Brain pericyte (primary cell): ENCODE results near the gene ITSN2.
"Not testable (repeated sequence)": the region's sequence is repeated elsewhere in the genome, so short reads cannot be mapped to it uniquely, and the experiment has no call there.

Experiments
- DNase-seq: peaks from one replicate; pipeline ENCODE4 v3.0.0-alpha.2; 2012; ENCODE audit warnings: low read depth, low spot score

ITSN2 gene

DNA sequence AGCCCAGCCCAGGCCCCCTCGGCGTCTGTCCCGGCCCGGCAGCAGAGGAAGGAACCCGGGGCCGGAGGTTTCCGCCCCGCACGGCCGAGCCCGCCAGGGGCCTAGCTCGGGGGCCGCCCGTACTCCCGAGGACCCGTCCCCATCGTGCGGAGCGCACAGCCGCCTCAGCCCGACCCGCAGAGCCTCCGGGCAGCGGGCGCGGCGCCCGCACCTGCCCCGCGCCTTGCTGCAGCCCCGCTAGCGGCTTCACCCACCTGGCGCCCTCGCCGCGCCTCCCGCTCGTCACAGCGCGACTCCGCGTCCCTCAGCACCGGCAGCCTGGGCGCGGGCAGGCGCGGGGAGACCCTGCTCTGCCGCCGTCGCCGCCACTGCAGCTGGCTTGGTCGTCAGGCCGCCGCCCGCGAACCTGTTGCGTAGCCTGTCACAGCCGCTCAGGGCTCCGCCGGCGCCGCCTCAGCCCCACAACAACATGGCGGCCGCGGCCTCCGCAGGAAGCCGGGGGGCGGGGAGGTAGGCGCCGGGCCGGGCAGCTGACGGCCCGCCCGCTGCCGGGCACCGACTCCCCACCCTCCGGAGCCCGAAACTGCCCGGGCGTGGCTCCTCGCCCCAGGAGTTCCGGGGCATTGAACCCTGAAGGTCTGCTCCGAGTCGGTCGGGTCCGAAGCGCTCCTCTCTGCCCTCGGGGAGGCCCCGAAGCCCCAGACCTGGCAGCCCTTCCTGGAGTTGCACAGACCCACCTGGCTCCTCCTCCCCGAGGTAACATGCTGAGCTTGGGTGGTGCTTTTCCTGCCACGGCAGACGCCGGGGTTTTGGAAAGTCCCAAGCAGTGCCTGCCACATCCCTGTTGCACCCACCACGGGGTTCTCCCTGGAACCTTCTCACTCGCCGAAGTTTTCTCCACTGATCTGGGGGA lies at the start of gene ITSN2:
Gene ITSN2 (minus strand): TSS at position 487 of the 913 bp plus-strand sequence. CDS start 32,454 bp downstream, outside the sequence.
- no peak for DNase-seq

GRCh38 chr2:24409171-24409570 lies 48.8 kb upstream of the ITSN2 start:
- DNase-seq = no peak

- DNase-seq = not testable (repeated sequence)
Observed at GRCh38 chr2:24408704-24409103, 48.4 kb upstream of the ITSN2 start.

- DNase-seq = no peak
Observed at GRCh38 chr2:24404491-24404921, 44.2 kb upstream of the ITSN2 start.

- DNase-seq = no peak
Observed at GRCh38 chr2:24403832-24404212, 43.5 kb upstream of the ITSN2 start.

DNA sequence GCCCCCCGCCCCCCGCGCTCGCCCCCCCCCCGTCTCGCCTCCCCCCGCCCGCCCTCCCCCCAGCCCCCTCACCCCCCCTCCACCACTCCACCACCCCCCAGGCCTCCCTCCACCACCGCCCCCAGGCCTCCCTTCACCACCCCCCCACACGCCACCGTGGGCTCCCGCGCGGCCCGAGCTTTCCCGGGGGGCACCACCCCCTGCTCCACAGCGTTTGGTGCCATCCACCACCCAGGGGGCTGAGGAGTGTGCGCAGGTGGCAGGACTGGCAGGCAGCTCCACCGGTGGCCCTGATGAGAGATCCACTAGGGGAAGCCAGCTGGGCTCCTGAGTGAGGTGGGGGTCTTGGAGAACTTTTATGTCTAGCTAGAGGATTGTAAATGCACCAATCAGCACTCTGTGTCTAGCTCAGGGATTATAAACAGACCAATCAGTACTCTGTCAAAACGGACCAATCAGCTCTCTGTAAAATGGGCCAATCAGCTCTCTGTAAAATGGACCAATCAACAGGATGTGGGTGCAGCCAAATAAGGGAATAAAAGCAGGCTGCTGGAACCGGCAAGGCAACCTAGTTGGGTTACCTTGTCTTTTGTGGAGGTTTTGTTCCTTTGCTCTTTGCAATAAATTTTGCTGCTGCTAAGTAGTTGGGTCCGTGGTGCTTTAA lies 43.0 kb upstream of the ITSN2 start:
- no peak for DNase-seq

DNA sequence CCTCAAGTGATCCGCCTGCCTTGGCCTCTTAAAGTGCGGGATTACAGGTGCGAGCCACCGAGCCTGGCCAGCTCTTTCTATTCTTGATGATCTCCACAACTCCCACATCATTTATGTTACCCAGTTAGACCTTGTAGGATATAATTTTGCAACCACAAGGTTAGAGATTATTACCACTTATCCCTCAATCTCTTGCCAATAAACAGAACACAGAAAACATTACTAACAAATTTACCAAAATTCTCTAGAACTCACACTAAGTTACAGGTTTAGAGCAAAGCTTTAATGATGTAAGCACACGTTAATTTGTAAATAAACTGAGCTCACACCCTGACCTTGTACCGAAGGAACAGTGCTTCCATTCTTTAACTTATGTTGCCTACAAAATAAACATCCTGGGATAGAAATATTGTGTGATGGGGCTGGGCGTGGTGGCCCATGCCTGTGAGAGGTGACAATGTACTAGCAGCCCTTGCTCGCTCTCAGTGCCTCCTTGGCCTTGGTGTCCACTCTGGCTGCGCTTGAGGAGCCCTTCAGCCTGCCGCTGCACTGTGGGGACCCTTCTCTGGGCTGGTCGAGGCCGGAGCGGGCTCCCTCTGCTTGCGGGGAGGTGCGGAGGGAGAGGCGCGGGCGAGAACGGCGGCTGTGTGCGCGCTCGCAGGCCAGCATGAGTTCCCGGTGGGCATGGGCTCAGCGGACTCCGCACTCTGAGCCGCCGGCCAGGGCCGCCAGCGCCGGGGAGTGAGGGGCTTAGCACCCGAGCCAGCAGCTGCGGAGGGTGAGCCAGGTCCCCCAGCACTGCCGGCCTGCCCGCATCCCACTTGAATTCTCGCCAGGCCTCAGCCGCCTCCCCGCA lies 42.1 kb upstream of the ITSN2 start:
- DNase-seq = no peak

DNA sequence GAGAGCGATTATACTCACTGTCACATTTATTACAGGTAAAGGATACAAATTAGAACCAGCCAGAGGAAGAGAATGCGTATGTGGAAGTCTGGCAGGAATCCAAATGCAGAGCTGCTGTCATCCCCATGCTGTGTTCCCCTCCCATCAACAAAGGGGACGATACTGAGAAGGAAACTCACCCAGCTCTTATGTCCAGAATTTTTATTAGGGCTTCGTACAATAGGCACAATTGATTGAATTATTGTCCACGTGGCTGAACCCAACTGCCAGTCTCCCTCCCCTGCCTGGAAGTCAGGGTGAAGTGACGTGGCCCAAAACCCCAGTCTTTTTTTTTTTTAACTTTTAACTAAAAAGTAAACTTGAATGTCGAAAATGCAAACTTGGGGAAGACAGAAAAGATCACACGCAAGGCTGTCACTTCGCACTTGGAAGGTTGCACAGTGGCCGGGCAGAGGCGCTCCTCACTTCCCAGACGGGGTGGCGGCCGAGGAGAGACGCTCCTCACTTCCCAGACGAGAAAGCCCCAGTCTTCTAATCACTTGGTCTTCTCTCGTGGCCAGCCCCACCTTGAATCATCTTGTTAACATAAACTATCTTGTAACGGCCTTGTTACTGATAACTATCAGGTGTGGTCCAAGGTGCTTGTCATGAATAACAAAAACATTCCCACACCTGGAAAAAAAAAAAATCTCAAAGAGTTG lies 40.0 kb upstream of the ITSN2 start:
- DNase-seq = no peak

DNA sequence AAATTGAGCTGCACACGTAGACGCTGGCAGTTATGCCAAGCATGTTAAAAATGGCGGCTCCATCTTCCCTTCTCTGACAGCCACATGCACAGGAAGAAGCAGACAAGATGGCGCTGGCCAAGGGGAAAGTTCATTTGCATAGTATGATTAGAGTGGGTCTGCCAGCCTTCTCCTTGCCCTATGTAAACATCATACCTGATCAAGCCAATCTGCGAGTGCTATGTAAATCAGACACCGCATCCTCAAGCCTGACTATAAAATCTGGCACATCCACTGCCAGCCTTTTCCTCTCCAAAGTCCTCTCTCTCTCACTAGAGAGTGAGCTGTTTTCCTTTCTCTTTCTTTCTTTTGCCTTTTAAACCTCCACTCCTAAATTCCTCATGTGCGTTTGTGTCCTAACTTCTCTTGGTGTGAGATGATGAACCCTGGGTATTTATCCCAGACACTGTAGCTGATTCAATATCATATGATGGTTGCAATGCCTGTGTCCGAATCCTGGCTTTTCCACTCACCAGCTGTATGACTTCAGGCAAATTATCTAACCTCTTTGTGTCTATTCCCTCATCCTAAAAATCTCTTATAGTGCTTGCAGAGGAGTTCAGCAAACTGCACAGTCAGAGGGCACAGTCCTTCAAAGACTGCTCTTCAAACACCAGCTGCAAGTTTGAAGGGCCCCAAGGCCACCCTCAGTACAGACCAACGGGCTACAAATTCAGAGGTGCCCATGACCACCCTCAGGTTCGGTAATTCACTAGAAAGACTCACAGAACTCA lies 39.3 kb upstream of the ITSN2 start:
- no peak for DNase-seq

DNA sequence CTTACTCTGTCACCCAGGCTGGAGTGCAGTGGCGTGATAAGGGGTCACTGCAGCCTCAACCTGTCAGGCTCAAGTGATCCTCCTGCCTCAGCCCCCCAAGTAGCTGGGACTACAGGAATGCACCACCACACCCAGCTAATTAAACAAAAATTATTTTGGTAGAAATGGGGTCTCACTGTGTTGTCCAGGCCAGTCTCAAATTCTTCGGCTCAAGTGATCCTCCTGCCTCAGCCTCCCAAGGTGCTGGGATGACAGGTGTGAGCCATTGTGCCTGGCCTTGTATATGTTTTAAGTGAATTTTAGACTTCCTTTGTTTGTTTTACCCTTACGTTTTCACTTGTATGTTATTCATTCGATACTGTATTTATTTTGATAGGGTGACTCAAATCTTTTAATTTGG lies 34.7 kb upstream of the ITSN2 start:
- no peak for DNase-seq

DNA sequence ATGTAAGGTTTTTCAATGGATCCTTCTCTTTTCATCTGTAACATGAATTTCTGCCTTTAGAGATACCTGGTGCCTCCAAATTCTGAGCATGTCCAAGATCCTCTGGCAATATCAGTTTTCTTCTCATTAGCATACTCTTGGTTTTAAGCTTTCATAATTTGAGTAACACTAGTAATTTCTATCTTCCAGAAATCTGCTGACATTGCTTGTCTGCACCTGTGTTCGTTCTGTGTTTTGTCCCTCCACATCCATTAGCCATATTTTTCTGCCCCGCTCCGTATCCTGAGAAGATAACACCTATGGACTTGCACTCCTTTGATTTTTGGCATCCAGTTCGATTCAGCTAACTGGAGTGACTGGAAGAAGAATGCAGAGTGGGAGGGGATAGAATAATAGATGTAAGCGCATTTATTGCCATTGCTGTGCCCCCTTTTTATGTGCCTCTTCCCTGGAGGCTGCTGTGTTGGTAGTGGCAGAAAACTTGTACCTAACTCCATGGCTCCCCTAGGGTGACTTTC lies 32.3 kb upstream of the ITSN2 start:
- DNase-seq = no peak

GRCh38 chr2:24385366-24385765 lies 25.0 kb upstream of the ITSN2 start:
- DNase-seq = no peak

DNA sequence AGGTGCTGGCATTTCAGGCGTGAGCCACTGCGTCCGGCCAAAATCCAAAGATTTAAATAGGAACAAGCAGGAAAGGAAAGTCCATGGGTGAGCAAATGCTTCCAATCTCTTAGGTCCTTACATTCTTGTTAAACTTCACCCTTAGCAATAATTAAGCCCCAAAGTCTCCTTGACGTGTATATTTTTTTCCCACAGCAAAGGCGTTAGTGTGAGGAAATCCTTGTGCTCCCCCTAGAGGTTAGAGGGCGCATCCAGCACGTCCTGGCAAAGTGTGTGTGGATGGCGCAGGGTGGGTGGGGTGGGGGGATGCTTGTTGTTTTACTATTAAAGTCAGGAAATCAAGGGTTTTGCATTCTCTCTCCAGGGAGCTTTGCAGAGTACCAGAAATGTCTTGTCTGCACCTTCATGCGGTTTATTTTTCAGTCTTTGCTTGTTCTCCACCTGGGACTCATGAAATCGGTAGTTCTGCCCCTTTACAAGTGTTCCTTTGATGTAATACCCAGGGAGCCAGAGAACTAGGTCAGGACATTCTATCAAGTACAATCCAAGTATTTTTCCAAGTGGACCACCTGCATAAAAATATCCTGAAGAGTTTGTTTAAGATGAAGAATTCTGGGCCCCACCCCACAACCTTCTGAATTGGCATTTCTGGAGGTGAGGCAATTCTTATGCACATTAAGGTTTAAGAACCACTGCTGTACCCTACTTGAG lies 22.2 kb upstream of the ITSN2 start:
- no peak for DNase-seq

DNA sequence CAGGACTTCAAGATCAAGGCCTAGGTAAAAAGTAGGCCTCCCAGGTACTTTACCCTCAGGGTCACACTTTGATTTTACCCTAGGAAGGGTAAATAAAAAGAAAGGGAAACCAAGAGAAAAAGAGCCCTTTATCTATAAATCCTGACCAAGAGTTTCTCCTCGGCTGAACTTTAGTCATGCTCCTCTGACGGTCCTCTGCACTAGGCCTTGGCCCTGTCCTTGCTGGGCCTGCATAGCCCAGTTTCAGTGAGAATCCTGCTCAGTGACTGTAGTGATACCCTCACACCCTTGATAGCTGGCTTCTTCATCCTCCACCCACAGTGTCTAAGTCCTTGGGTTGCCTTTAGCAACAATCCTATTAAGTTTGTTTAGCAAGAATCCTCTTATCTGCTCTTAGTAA lies 20.5 kb upstream of the ITSN2 start:
- no peak for DNase-seq

DNA sequence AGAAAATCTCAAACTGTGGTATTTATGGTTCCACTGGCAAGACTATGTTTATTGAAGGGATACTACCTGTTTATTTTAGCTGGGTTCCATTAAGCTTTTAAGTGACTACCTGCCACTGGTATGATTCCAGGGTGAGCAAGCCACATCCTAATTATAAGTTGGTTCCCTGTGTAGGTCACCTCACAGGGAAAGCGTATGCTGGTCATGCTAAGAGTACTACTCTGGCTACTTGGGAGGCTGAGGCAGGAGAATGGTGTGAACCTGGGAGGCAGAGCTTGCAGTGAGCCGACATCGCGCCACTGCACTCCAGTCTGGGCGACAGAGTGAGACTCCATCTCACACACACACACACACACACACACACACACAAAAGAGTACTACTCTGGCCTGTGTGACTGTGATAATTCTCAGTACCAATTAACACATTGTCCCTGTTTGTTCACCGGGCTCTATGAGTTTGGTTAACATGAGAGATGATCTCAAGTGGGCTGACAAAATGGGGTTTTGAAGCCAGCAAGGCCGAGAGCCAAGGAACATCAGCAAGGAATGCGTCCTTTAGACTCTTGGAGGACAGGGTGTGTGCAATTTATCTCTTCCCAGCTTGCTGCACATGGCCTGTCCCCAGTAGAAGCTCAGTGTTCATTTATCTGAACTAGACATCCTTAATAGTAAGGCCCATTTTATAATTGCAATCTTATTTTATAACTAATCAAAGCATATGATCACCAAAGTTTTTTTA lies 15.2 kb upstream of the ITSN2 start:
- DNase-seq = no peak

- no peak for DNase-seq
Observed at GRCh38 chr2:24374301-24374700, 14.0 kb upstream of the ITSN2 start.

- no peak for DNase-seq
Observed at GRCh38 chr2:24372033-24372432, 11.7 kb upstream of the ITSN2 start.

- no peak for DNase-seq
Observed at GRCh38 chr2:24365826-24366225, 5.5 kb upstream of the ITSN2 start.

DNA sequence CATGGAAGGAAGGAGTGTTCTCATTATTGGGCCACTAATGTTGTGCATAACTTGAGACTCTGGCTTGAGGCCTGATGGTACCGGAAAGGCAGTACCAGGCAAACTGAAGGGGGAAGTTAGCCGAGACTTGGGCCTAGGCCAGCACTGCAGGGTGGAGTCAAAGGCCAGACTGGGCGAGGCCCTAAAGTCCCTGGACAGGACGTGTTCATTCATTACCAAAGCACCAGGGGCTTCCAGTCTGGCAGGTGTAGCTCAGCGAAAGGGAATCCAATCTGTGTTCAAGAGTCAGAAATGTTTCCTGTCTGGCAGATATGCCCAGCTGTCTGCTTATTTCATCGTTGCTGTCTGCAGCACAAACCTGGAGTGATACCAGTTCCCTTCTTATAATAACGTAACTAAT lies 4.7 kb upstream of the ITSN2 start:
- no peak for DNase-seq
